Astrocyte (in vitro differentiated cells and primary cell): ENCODE data around the gene BLOC1S3. TPM values are rescaled to one million over a fixed set of nuclear protein-coding genes. Genes with fewer than 3 reads are reported as not detected.

Source experiments
- DNase-seq: peaks from one replicate; pipeline ENCODE4 v3.0.0-alpha.2; 2010; ENCODE audit warnings: low read depth
- FAIRE-seq: peaks from 2 replicates; lab custom pipeline; 2011; peaks lifted over from hg19 to GRCh38; lab: Jason Lieb, UNC
- H2AFZ ChIP-seq: 2 replicates; pipeline ENCODE4 v1.6.0; 2012; ENCODE audit warnings: low read depth, low read length, inconsistent platforms
- H3K27ac ChIP-seq: 2 replicates; pipeline ENCODE4 v1.5.1; 2011; ENCODE audit warnings: low read depth, low read length, inconsistent platforms
- H3K27me3 ChIP-seq: 2 replicates; pipeline ENCODE4 v1.6.0; 2011; ENCODE audit warnings: low read length, inconsistent platforms; ENCODE audit not compliant: insufficient read depth
- H3K36me3 ChIP-seq: 2 replicates; pipeline ENCODE4 v1.5.1; 2011; ENCODE audit warnings: low read length, inconsistent platforms; ENCODE audit not compliant: insufficient read depth
- H3K4me1 ChIP-seq: 2 replicates; pipeline ENCODE4 v1.5.1; 2011; ENCODE audit warnings: low read length, inconsistent platforms; ENCODE audit not compliant: insufficient read depth
- H3K4me2 ChIP-seq: 2 replicates; pipeline ENCODE4 v1.6.0; 2012; ENCODE audit warnings: low read length, inconsistent platforms
- H3K4me3 ChIP-seq: 2 replicates; pipeline ENCODE4 v1.5.1; 2011; ENCODE audit warnings: low read depth, mild to moderate bottlenecking, low read length, inconsistent platforms; ENCODE audit not compliant: insufficient read depth
- H3K79me2 ChIP-seq: 2 replicates; pipeline ENCODE4 v1.6.0; 2012; ENCODE audit warnings: mild to moderate bottlenecking, low read length, inconsistent platforms; ENCODE audit not compliant: insufficient read depth
- H3K9ac ChIP-seq: 2 replicates; pipeline ENCODE4 v1.6.0; 2012; ENCODE audit warnings: mild to moderate bottlenecking, low read length, inconsistent platforms
- H3K9me3 ChIP-seq: 2 replicates; pipeline ENCODE4 v1.5.1; 2012; ENCODE audit warnings: low read depth, mild to moderate bottlenecking, low read length, inconsistent platforms; ENCODE audit not compliant: insufficient read depth
- H4K20me1 ChIP-seq: 2 replicates; pipeline ENCODE4 v1.6.0; 2012; ENCODE audit warnings: low read length, inconsistent platforms; ENCODE audit not compliant: insufficient read depth
- H3K27ac Mint-ChIP-seq: one replicate; pipeline ENCODE4 v1.8.0; 2021; ENCODE audit warnings: mild to moderate bottlenecking, mixed read lengths; ENCODE audit not compliant: unreplicated experiment
- H3K27me3 Mint-ChIP-seq: one replicate; pipeline ENCODE4 v1.8.0; 2021; ENCODE audit warnings: low read depth, mixed read lengths; ENCODE audit not compliant: unreplicated experiment
- H3K36me3 Mint-ChIP-seq: one replicate; pipeline ENCODE4 v1.8.0; 2021; ENCODE audit warnings: low read depth, mixed read lengths; ENCODE audit not compliant: unreplicated experiment
- H3K4me1 Mint-ChIP-seq: one replicate; pipeline ENCODE4 v1.8.0; 2021; ENCODE audit warnings: low read depth, mixed read lengths; ENCODE audit not compliant: unreplicated experiment
- H3K4me3 Mint-ChIP-seq: one replicate; pipeline ENCODE4 v1.8.0; 2021; ENCODE audit warnings: mild to moderate bottlenecking, moderate library complexity, mixed read lengths; ENCODE audit not compliant: unreplicated experiment
- H3K9me3 Mint-ChIP-seq: one replicate; pipeline ENCODE4 v1.8.0; 2021; ENCODE audit warnings: mild to moderate bottlenecking, mixed read lengths; ENCODE audit not compliant: unreplicated experiment
- CTCF ChIP-seq: IDR thresholded peaks from 2 replicates; pipeline ENCODE4 v1.5.1; 2011; ENCODE audit warnings: low read depth, mild to moderate bottlenecking, inconsistent platforms, low read length, moderate library complexity; ENCODE audit not compliant: insufficient read depth
- EZH2 ChIP-seq: IDR thresholded peaks from 2 replicates; pipeline ENCODE4 v1.6.1; 2012; ENCODE audit warnings: mild to moderate bottlenecking, low read length, inconsistent platforms; ENCODE audit not compliant: insufficient read depth
- total RNA-seq: library from RNA; stranded (reverse); gene quantifications from 2 replicates; pipeline ENCODE4 v1.2.1, GENCODE V29; 2021

The BLOC1S3 gene
- total RNA-seq, 1 donor from 2014 or later = 14.5 TPM

- Mint-ChIP-seq H3K36me3 (no peaks in the 10 kb centered on the region), H3K4me1 (peaks cover 7% of the 10 kb centered on the region), H3K27ac (no peak overlapping the region), H3K9me3 (no peaks in the 10 kb centered on the region), H3K4me3 (no peak overlapping the region), H3K27me3 (peaks cover 52% of the 10 kb centered on the region)
- no peaks in the 10 kb centered on the region for H3K36me3 ChIP-seq
- H3K4me3 ChIP-seq = no peak overlapping the region
- DNase-seq (no peak), FAIRE-seq (no peak)
- H3K27me3 ChIP-seq = peaks cover 30% of the 10 kb centered on the region
- no peak overlapping the region for H3K4me2 ChIP-seq
- no peak overlapping the region for H3K27ac ChIP-seq
- no peak overlapping the region for H3K9ac ChIP-seq
- no peaks in the 10 kb centered on the region for H3K4me1 ChIP-seq
- H4K20me1 ChIP-seq = no peaks in the 10 kb centered on the region
- H2AFZ ChIP-seq = no peak overlapping the region
- H3K79me2 ChIP-seq = no peaks in the 10 kb centered on the region
- no peak for TF ChIP-seq CTCF
- TF ChIP-seq EZH2 = no peak
- no peaks in the 10 kb centered on the region for H3K9me3 ChIP-seq
Observed at GRCh38 chr19:45218911-45219743, 40.5 kb downstream of the BLOC1S3 start.

GRCh38 chr19:45222724-45223123, 44.1 kb downstream of the BLOC1S3 start:
- H3K4me3 ChIP-seq = no peak overlapping the region
- no peak for TF ChIP-seq EZH2
- TF ChIP-seq CTCF = no peak

GRCh38 chr19:45223879-45224278, 45.3 kb downstream of the BLOC1S3 start:
- H3K9me3 Mint-ChIP-seq = no peaks in the 10 kb centered on the region
- no peaks in the 10 kb centered on the region for H3K36me3 Mint-ChIP-seq
- no peak for DNase-seq
- H3K36me3 ChIP-seq = no peaks in the 10 kb centered on the region
- no peak overlapping the region for H3K4me2 ChIP-seq
- FAIRE-seq = no peak
- no peaks in the 10 kb centered on the region for H3K4me1 Mint-ChIP-seq
- no peaks in the 10 kb centered on the region for H3K9me3 ChIP-seq
- no peak overlapping the region for H3K9ac ChIP-seq
- no peaks in the 10 kb centered on the region for H3K79me2 ChIP-seq
- no peak for TF ChIP-seq EZH2
- TF ChIP-seq CTCF = no peak
- H4K20me1 ChIP-seq = no peaks in the 10 kb centered on the region
- H3K4me1 ChIP-seq = no peaks in the 10 kb centered on the region
- H3K27ac ChIP-seq = no peak overlapping the region
- H3K27ac Mint-ChIP-seq = no peak overlapping the region
- peaks cover 34% of the 10 kb centered on the region for H3K27me3 Mint-ChIP-seq
- no peak overlapping the region for H3K4me3 ChIP-seq
- H3K27me3 ChIP-seq = peaks cover 11% of the 10 kb centered on the region
- no peak overlapping the region for H3K4me3 Mint-ChIP-seq
- H2AFZ ChIP-seq = no peak overlapping the region

More at GRCh38 chr19:45222724-45223123, 44.1 kb downstream of the BLOC1S3 start:
- DNase-seq (no peak), FAIRE-seq (no peak)
- Mint-ChIP-seq H3K27me3 (peaks cover 43% of the 10 kb centered on the region), H3K4me3 (no peak overlapping the region), H3K4me1 (no peaks in the 10 kb centered on the region), H3K36me3 (no peaks in the 10 kb centered on the region), H3K9me3 (no peaks in the 10 kb centered on the region), H3K27ac (no peak overlapping the region)
- no peak overlapping the region for H3K9ac ChIP-seq
- no peak overlapping the region for H3K27ac ChIP-seq
- H4K20me1 ChIP-seq = no peaks in the 10 kb centered on the region
- no peak overlapping the region for H3K4me2 ChIP-seq
- no peaks in the 10 kb centered on the region for H3K79me2 ChIP-seq
- H3K27me3 ChIP-seq = peaks cover 12% of the 10 kb centered on the region
- H3K36me3 ChIP-seq = no peaks in the 10 kb centered on the region
- no peak overlapping the region for H2AFZ ChIP-seq
- no peaks in the 10 kb centered on the region for H3K4me1 ChIP-seq
- no peaks in the 10 kb centered on the region for H3K9me3 ChIP-seq
